ENCODE data around the gene JAM2.
"Not testable (repeated sequence)": the region's sequence is repeated elsewhere in the genome, so short reads cannot be mapped to it uniquely, and the experiment has no call there.

The JAM2 gene

DNA sequence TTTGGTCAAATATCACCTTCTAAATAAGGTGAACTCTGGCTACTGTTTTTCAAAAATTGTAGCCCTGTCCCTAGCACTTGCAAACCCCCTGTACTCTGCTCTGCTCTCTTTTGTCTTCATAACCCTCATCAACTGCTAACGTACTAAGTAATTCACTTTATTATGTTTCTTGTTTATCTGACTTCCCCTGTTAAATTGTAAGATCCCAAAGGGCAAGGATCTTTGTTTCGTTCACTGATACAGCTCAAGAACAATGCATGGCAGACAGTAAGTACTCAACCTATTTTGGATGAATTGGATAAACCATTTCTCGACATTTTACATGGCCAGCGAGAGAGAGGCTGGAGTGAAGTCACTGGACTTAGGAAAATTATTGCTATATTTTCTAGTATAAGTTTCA is 48.7 kb downstream of the JAM2 start:
- Histone ChIP-seq H3K4me3 (ENCODE audit: low read depth, low read length) (no peak overlapping the region), H3K27me3 (ENCODE audit: insufficient read depth, low read length) (no peaks in the 10 kb centered on the region), H3K79me2 (ENCODE audit: control insufficient read depth, insufficient read depth, low read length, unreplicated experiment) (no peaks in the 10 kb centered on the region), H3K4me1 (ENCODE audit: control insufficient read depth, insufficient read depth, low read length, unreplicated experiment) (no peaks in the 10 kb centered on the region), H3K36me3 (ENCODE audit: insufficient read depth, low read length) (no peaks in the 10 kb centered on the region), H3K27ac (ENCODE audit: low read depth, low read length) (no peak overlapping the region), H2AFZ (ENCODE audit: low read length, unreplicated experiment) (no peak overlapping the region)

DNA sequence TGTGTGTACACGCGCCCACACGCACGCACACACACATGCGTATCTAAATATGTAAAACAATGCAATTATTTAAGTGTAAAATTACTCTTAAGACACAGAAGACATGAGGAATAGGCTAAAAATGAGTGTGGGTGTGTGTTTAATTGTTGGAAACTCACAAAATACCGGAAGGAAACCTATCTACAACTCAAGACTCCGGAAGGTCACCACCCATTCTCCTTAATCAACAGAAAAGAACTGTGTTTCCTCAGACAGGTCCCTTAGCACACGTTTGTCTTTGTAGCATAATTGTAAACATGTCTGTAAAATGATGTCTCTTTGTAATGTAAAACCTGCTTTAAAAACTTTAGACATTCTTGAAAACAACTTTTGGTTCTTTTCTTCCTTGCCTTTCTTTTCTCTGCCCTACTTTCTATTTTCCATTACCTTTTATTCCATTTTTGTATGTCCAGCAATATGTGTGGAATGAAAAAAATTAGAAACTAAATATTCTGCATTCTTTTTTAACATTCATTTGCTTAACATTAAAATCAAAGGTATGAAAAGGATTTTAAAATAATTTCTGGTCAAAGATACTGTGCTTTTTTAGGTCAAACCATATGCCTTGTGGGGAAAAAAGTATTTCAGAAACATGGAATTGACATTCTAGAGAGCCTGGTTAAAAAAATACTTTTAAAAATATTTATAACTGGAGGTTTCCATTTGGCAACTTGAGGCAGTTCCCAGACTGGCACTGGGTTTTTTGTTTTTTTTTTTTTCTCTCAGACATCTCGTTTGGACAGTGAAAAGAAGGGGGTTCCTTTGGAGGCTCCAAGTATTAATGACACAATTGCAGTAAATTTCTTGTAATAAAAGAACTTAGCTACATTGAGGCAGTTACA is 49.5 kb downstream of the JAM2 start:
- Histone ChIP-seq H3K36me3 (ENCODE audit: insufficient read depth, low read length) (no peaks in the 10 kb centered on the region), H3K79me2 (ENCODE audit: control insufficient read depth, insufficient read depth, low read length, unreplicated experiment) (no peaks in the 10 kb centered on the region), H2AFZ (ENCODE audit: low read length, unreplicated experiment) (no peak overlapping the region), H3K27me3 (ENCODE audit: insufficient read depth, low read length) (no peaks in the 10 kb centered on the region), H3K4me3 (ENCODE audit: low read depth, low read length) (no peak overlapping the region), H3K27ac (ENCODE audit: low read depth, low read length) (no peak overlapping the region), H3K4me1 (ENCODE audit: control insufficient read depth, insufficient read depth, low read length, unreplicated experiment) (no peaks in the 10 kb centered on the region)

DNA sequence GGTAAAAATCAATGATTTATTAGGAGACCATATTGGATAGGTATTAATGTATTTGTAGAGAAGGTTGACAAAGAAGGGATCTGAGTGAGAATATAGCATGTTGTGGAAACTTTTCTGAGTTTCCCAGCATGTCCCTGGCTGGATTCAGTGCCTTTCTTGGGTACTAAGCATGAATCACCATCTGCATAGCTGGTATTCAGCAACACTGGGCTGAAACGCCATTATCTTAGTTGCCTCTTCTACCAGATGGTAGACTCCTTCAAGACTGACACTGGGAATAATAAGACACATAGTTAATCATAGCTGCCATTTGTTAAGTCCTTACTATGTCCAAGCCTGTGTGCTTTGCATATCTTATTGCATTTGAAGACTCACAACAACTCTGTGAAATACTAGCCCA is 50.2 kb downstream of the JAM2 start:
- Histone ChIP-seq H3K4me3 (ENCODE audit: low read depth, low read length) (no peak overlapping the region), H2AFZ (ENCODE audit: low read length, unreplicated experiment) (no peak overlapping the region), H3K79me2 (ENCODE audit: control insufficient read depth, insufficient read depth, low read length, unreplicated experiment) (no peaks in the 10 kb centered on the region), H3K4me1 (ENCODE audit: control insufficient read depth, insufficient read depth, low read length, unreplicated experiment) (no peaks in the 10 kb centered on the region), H3K27ac (ENCODE audit: low read depth, low read length) (no peak overlapping the region), H3K36me3 (ENCODE audit: insufficient read depth, low read length) (no peaks in the 10 kb centered on the region), H3K27me3 (ENCODE audit: insufficient read depth, low read length) (no peaks in the 10 kb centered on the region)

DNA sequence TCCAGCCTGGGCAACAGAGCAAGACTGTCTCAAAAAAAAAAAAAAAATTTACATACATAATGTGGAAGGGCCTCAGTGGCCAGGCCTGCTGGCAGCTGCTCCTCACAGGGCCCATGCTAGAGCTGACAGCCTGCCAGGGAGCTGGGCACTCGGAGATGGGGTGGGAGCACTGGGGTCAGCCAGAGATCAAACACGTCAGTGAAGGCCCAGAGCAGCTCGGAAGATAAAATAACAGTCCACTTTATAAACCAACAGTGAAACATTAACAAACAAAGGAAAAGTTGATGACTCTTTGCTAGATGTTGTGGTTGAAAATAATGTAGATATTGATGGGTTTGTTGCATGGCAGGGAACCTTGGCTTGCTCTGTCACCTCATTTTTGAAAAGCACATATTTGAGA is 52.9 kb downstream of the JAM2 start:
- Histone ChIP-seq H3K27me3 (ENCODE audit: insufficient read depth, low read length) (no peaks in the 10 kb centered on the region), H3K36me3 (ENCODE audit: insufficient read depth, low read length) (no peaks in the 10 kb centered on the region), H3K79me2 (ENCODE audit: control insufficient read depth, insufficient read depth, low read length, unreplicated experiment) (no peaks in the 10 kb centered on the region), H3K4me1 (ENCODE audit: control insufficient read depth, insufficient read depth, low read length, unreplicated experiment) (no peaks in the 10 kb centered on the region), H2AFZ (ENCODE audit: low read length, unreplicated experiment) (no peak overlapping the region), H3K4me3 (ENCODE audit: low read depth, low read length) (no peak overlapping the region), H3K27ac (ENCODE audit: low read depth, low read length) (no peak overlapping the region)

DNA sequence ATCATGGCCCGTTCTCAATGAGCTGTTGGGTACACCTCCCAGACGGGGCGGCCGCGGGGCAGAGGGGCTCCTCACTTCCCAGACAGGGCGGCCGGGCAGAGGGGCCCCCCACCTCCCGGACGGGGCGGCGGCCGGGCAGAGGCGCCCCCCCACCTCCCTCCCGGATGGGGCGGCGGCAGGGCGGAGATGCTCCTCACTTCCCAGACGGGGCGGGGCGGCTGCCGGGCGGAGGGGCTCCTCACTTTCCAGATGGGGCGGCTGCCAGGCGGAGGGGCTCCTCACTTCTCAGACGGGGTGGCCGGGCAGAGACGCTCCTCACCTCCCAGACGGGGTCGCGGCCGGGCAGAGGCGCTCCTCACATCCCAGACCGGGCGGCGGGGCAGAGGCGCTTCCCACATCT is 56.4 kb downstream of the JAM2 start:
- H3K27ac ChIP-seq (ENCODE audit: low read depth, low read length); H3K27me3 ChIP-seq (ENCODE audit: insufficient read depth, low read length); H3K79me2 ChIP-seq (ENCODE audit: control insufficient read depth, insufficient read depth, low read length, unreplicated experiment); H3K4me1 ChIP-seq (ENCODE audit: control insufficient read depth, insufficient read depth, low read length, unreplicated experiment); H3K4me3 ChIP-seq (ENCODE audit: low read depth, low read length); H2AFZ ChIP-seq (ENCODE audit: low read length, unreplicated experiment); H3K36me3 ChIP-seq (ENCODE audit: insufficient read depth, low read length): not testable (repeated sequence)

DNA sequence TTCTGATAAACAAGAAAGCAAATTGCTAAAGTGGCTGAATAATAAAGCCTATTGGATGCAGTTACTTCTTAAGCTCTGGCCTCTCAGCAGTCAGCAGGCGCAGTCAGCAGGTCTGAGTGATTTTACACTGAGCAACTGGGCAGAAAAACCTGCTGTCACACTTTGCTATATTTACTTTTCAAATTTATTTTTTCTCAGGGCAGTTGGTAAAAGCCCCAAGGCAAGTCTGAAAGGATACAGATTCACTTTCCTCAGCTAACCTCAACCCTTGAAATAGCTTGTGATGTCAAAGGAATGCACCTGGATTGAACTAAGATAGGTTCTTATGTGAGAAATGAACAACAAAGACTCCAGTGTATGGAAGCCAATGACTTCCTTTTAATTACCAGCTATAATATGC is 61.7 kb downstream of the JAM2 start:
- no peak overlapping the region for H2AFZ ChIP-seq (ENCODE audit: low read length, unreplicated experiment)
- H3K79me2 ChIP-seq (ENCODE audit: control insufficient read depth, insufficient read depth, low read length, unreplicated experiment): no peaks in the 10 kb centered on the region
- no peaks in the 10 kb centered on the region for H3K36me3 ChIP-seq (ENCODE audit: insufficient read depth, low read length)
- H3K27ac ChIP-seq (ENCODE audit: low read depth, low read length): no peak overlapping the region
- no peaks in the 10 kb centered on the region for H3K27me3 ChIP-seq (ENCODE audit: insufficient read depth, low read length)
- no peak overlapping the region for H3K4me3 ChIP-seq (ENCODE audit: low read depth, low read length)
- no peaks in the 10 kb centered on the region for H3K4me1 ChIP-seq (ENCODE audit: control insufficient read depth, insufficient read depth, low read length, unreplicated experiment)

DNA sequence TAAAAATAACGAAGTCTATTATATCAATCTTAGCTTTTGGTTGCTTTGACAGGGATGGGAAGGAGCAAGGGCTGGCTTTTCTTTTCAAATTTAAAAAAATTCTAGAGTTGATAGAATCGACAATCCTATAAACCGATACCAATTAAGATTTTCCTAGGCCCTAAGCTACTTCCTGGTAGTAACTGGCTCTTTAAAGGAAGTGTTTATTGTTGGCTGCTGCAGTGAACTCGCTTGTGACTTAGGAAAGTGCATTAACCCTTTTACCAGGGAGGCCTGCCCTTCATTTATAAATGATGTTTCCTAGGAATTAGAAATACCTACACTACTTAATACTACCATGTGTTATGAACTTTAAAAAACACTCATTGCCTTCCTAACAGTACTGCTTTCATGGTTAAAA is 62.5 kb downstream of the JAM2 start:
- H2AFZ ChIP-seq (ENCODE audit: low read length, unreplicated experiment): no peak overlapping the region

DNA sequence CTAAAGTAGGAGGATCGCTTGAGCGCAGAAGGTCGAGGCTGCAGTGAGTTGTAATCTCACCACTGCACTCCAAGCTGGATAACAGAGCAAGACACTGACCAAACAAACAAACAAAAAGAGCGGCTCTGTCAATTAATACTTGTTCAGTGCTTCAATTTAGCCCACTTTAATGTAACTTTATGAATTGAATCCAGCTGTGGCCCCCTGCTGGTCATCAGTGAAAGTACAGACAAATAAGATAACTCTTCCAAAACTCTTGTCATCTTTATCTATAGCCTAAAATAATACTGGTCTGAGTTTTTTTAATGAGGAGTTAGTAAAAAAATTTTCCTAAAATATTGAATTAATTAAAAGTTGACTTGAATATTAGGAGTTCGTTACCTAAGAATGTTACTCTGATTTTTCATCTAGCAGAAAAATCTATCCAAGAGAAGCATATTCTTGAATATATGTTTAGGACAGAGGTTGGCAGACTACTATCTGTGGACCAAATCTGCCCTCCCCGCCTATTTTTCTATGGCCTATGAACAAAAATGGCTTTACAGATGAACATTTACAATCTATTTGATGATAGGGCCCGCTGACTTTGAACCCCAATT is 69.5 kb downstream of the JAM2 start:
- no peaks in the 10 kb centered on the region for H3K36me3 ChIP-seq (ENCODE audit: insufficient read depth, low read length)
- no peak overlapping the region for H2AFZ ChIP-seq (ENCODE audit: low read length, unreplicated experiment)
- H3K79me2 ChIP-seq (ENCODE audit: control insufficient read depth, insufficient read depth, low read length, unreplicated experiment): no peaks in the 10 kb centered on the region
- no peaks in the 10 kb centered on the region for H3K4me1 ChIP-seq (ENCODE audit: control insufficient read depth, insufficient read depth, low read length, unreplicated experiment)
- H3K27ac ChIP-seq (ENCODE audit: low read depth, low read length): no peak overlapping the region
- H3K4me3 ChIP-seq (ENCODE audit: low read depth, low read length): no peak overlapping the region
- H3K27me3 ChIP-seq (ENCODE audit: insufficient read depth, low read length): no peaks in the 10 kb centered on the region

More for the DNA sequence above, 62.5 kb downstream of the JAM2 start:
- Histone ChIP-seq H3K79me2 (ENCODE audit: control insufficient read depth, insufficient read depth, low read length, unreplicated experiment) (no peaks in the 10 kb centered on the region), H3K27me3 (ENCODE audit: insufficient read depth, low read length) (no peaks in the 10 kb centered on the region), H3K4me1 (ENCODE audit: control insufficient read depth, insufficient read depth, low read length, unreplicated experiment) (no peaks in the 10 kb centered on the region), H3K4me3 (ENCODE audit: low read depth, low read length) (no peak overlapping the region), H3K36me3 (ENCODE audit: insufficient read depth, low read length) (no peaks in the 10 kb centered on the region), H3K27ac (ENCODE audit: low read depth, low read length) (no peak overlapping the region)

DNA sequence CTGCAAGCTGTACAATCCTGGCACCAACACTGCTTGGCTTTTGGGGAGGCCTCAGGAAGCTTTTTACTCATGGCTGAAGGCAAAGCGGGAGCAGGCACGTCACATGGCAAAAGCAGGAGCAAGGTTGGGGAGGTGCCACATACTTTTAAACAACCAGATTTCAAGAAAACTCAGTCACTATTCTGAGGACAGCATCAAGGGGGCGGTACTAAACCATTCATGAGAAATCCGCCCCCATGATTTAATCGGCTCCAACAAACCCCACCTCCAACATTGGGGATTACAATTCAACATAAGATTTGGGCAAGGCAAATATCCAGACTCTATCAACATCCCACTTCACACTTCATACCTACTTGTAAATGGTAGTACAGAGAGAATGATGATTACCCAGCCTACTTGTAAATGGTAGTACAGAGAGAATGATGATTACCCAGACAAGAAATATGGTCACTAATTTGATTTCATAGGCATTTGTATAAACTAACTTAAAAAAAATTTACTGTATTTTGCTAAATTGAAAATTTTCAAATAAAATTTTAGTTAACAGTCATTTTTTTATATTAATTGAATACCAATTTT is 70.7 kb downstream of the JAM2 start:
- Histone ChIP-seq H3K27me3 (ENCODE audit: insufficient read depth, low read length) (no peaks in the 10 kb centered on the region), H2AFZ (ENCODE audit: low read length, unreplicated experiment) (no peak overlapping the region), H3K27ac (ENCODE audit: low read depth, low read length) (no peak overlapping the region)

DNA sequence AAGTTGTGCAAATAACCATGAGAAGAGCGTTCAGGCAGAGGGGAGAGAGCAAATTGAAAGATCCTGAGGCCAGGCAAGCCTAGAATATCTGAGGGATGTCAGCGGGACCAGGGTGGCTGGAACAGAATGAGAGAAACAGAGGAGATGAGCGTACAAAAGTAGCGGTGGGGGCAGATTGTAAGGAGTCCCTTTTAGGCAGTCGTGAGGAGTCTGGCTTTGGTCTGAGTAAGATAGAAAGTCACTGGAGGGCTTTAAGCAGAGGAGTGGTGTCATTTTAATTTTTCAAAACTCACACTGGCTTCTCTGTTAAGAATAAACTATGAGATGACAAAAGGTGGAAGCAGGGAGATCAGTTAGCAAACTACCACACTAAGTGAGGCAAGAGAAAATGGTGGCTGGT is 71.5 kb downstream of the JAM2 start:
- Histone ChIP-seq H3K4me1 (ENCODE audit: control insufficient read depth, insufficient read depth, low read length, unreplicated experiment) (no peaks in the 10 kb centered on the region), H3K27me3 (ENCODE audit: insufficient read depth, low read length) (no peaks in the 10 kb centered on the region), H3K36me3 (ENCODE audit: insufficient read depth, low read length) (no peaks in the 10 kb centered on the region)

More for the DNA sequence above, 70.7 kb downstream of the JAM2 start:
- no peaks in the 10 kb centered on the region for H3K79me2 ChIP-seq (ENCODE audit: control insufficient read depth, insufficient read depth, low read length, unreplicated experiment)
- no peaks in the 10 kb centered on the region for H3K4me1 ChIP-seq (ENCODE audit: control insufficient read depth, insufficient read depth, low read length, unreplicated experiment)
- H3K4me3 ChIP-seq (ENCODE audit: low read depth, low read length): no peak overlapping the region
- no peaks in the 10 kb centered on the region for H3K36me3 ChIP-seq (ENCODE audit: insufficient read depth, low read length)

DNA sequence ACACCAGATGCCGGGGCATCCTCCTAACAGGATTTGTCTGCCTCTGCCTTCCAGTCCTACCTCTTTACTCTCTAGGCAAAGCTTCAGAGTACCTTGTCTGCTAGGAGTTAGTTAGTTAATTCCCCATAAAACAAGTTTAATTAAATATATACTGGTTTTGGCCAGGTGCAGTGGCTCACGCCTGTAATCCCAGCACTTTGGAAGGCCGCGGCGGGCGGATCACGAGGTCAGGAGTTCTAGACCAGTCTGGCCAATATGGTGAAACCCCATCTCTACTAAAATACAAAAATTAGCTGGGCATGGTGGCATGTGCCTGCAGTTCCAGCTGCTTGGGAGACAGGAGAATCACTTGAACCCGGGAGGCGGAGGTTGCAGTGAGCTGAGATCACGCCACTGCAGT is 75.0 kb downstream of the JAM2 start:
- not testable (repeated sequence) for H2AFZ ChIP-seq (ENCODE audit: low read length, unreplicated experiment); H3K79me2 ChIP-seq (ENCODE audit: control insufficient read depth, insufficient read depth, low read length, unreplicated experiment); H3K27ac ChIP-seq (ENCODE audit: low read depth, low read length); H3K4me3 ChIP-seq (ENCODE audit: low read depth, low read length); H3K4me1 ChIP-seq (ENCODE audit: control insufficient read depth, insufficient read depth, low read length, unreplicated experiment); H3K27me3 ChIP-seq (ENCODE audit: insufficient read depth, low read length); H3K36me3 ChIP-seq (ENCODE audit: insufficient read depth, low read length)

More for the DNA sequence above, 71.5 kb downstream of the JAM2 start:
- no peaks in the 10 kb centered on the region for H3K79me2 ChIP-seq (ENCODE audit: control insufficient read depth, insufficient read depth, low read length, unreplicated experiment)
- H2AFZ ChIP-seq (ENCODE audit: low read length, unreplicated experiment): no peak overlapping the region
- H3K4me3 ChIP-seq (ENCODE audit: low read depth, low read length): no peak overlapping the region
- H3K27ac ChIP-seq (ENCODE audit: low read depth, low read length): no peak overlapping the region
